WTC11 (cell line): Measurements from ENCODE around the gene KRT14. TPM values are rescaled to one million over a fixed set of nuclear protein-coding genes. Genes with fewer than 3 reads are reported as not detected.

ENCODE experiments used
- ATAC-seq: fragments of 200-7000 bp; cut with Tn5 transposase; 2 replicates; pipeline ENCODE4 v1.10.0; 2021; ENCODE audit warnings: mild to moderate bottlenecking, moderate library complexity
- CTCF ChIA-PET: fragments of 300-600 bp; sonication (Branson Sonifier 250); formaldehyde crosslinking; loops from one replicate; lab custom pipeline; 2021; ENCODE audit warnings: antibody characterized with exemption; lab: Charles Lee
- POLR2A ChIA-PET: fragments of 350-600 bp; sonication (Branson Sonifier 250); formaldehyde crosslinking; loops from one replicate; lab custom pipeline; 2021; ENCODE audit warnings: antibody characterized with exemption; lab: Charles Lee
- DNase-seq: peaks from one replicate; pipeline ENCODE4 v3.0.0; 2021; ENCODE audit warnings: low spot score
- H3K27ac Mint-ChIP-seq: 2 replicates; pipeline ENCODE4 v1.8.0; 2021; ENCODE audit warnings: mixed read lengths
- H3K27me3 Mint-ChIP-seq: 2 replicates; pipeline ENCODE4 v1.8.0; 2021; ENCODE audit warnings: low read depth, mild to moderate bottlenecking, moderate library complexity, mixed read lengths
- H3K36me3 Mint-ChIP-seq: 2 replicates; pipeline ENCODE4 v1.8.0; 2021; ENCODE audit warnings: mixed read lengths
- H3K4me1 Mint-ChIP-seq: 2 replicates; pipeline ENCODE4 v1.8.0; 2022; ENCODE audit warnings: mixed read lengths
- H3K4me3 Mint-ChIP-seq: 2 replicates; pipeline ENCODE4 v1.8.0; 2021; ENCODE audit warnings: mild to moderate bottlenecking, moderate library complexity, mixed read lengths
- H3K9me3 Mint-ChIP-seq: 2 replicates; pipeline ENCODE4 v1.8.0; 2021; ENCODE audit warnings: mixed read lengths
- GABPB1 ChIP-seq: sonication (generic); formaldehyde crosslinking; IDR thresholded peaks from 2 replicates; pipeline ENCODE4 v1.8.1; 2023; ENCODE audit warnings: mild to moderate bottlenecking, missing genetic modification reagents
- MXD4 ChIP-seq: fragments of 250-450 bp; sonication (Bioruptor Pico); IDR thresholded peaks from 2 replicates; pipeline ENCODE4 v1.8.0; 2021; ENCODE audit warnings: mild to moderate bottlenecking, moderate library complexity, borderline replicate concordance
- MYBL2 ChIP-seq: sonication (generic); formaldehyde crosslinking; IDR thresholded peaks from 2 replicates; pipeline ENCODE4 v1.8.1; 2023; ENCODE audit warnings: mild to moderate bottlenecking, moderate library complexity, missing genetic modification reagents
- NFYB ChIP-seq: sonication (generic); formaldehyde crosslinking; conservative IDR thresholded peaks from 2 replicates; pipeline ENCODE4 v1.8.0; 2022; ENCODE audit warnings: low read depth, missing genetic modification reagents
- RELA ChIP-seq: sonication (generic); formaldehyde crosslinking; IDR thresholded peaks from 2 replicates; pipeline ENCODE4 v1.8.1; 2022; ENCODE audit warnings: missing genetic modification reagents, mild to moderate bottlenecking, borderline replicate concordance
- SMAD4 ChIP-seq: sonication (generic); formaldehyde crosslinking; IDR thresholded peaks from 2 replicates; pipeline ENCODE4 v1.8.0; 2022; ENCODE audit warnings: mild to moderate bottlenecking, missing genetic modification reagents
- SOX15 ChIP-seq: fragments of 250-450 bp; sonication (Bioruptor Pico); IDR thresholded peaks from 2 replicates; pipeline ENCODE4 v1.9.0; 2021; ENCODE audit warnings: mild to moderate bottlenecking
- SP1 ChIP-seq: sonication (generic); formaldehyde crosslinking; conservative IDR thresholded peaks from 2 replicates; pipeline ENCODE4 v1.8.1; 2022; ENCODE audit warnings: missing genetic modification reagents
- TCF7 ChIP-seq: sonication (generic); formaldehyde crosslinking; IDR thresholded peaks from 2 replicates; pipeline ENCODE4 v1.8.0; 2022; ENCODE audit warnings: mild to moderate bottlenecking, low read depth, missing genetic modification reagents, moderate library complexity
- TEAD4 ChIP-seq: sonication (generic); formaldehyde crosslinking; IDR thresholded peaks from 2 replicates; pipeline ENCODE4 v1.8.0; 2022; ENCODE audit warnings: mild to moderate bottlenecking, missing genetic modification reagents
- ZNF396 ChIP-seq: fragments of 250-450 bp; sonication (Bioruptor Pico); IDR thresholded peaks from 2 replicates; pipeline ENCODE4 v1.8.0; 2021; ENCODE audit warnings: mild to moderate bottlenecking, moderate library complexity, borderline replicate concordance
- ZNF423 ChIP-seq: fragments of 250-450 bp; sonication (Bioruptor Pico); IDR thresholded peaks from 2 replicates; pipeline ENCODE4 v2.1.2; 2022; ENCODE audit warnings: mild to moderate bottlenecking, moderate library complexity
- total RNA-seq: library from RNA; stranded (reverse); gene quantifications from 3 replicates; pipeline ENCODE4 v1.2.3, GENCODE V29; 2021
- TF ChIP-seq, protein P1 (sequence below): sonication (generic); formaldehyde crosslinking; IDR thresholded peaks from 2 replicates; pipeline ENCODE4 v1.8.1; 2023; ENCODE audit warnings: mild to moderate bottlenecking, missing genetic modification reagents
- TF ChIP-seq, protein P2 (sequence below): sonication (generic); formaldehyde crosslinking; IDR thresholded peaks from 2 replicates; pipeline ENCODE4 v1.8.1; 2022; ENCODE audit warnings: missing genetic modification reagents, borderline replicate concordance
- TF ChIP-seq, protein P3 (sequence below): sonication (generic); formaldehyde crosslinking; IDR thresholded peaks from 2 replicates; pipeline ENCODE4 v1.8.1; 2022; ENCODE audit warnings: mild to moderate bottlenecking, moderate library complexity, missing genetic modification reagents
- TF ChIP-seq, protein P4 (sequence below): fragments of 250-450 bp; sonication (Bioruptor Pico); IDR thresholded peaks from 2 replicates; pipeline ENCODE4 v1.9.0; 2021; ENCODE audit warnings: mild to moderate bottlenecking
- TF ChIP-seq, protein P5 (sequence below): sonication (generic); formaldehyde crosslinking; IDR thresholded peaks from 2 replicates; pipeline ENCODE4 v1.8.1; 2022; ENCODE audit warnings: low read depth, mild to moderate bottlenecking, moderate library complexity, missing genetic modification reagents, borderline replicate concordance
- TF ChIP-seq, protein P6 (sequence below): sonication (generic); formaldehyde crosslinking; conservative IDR thresholded peaks from 2 replicates; pipeline ENCODE4 v1.8.1; 2023; ENCODE audit warnings: mild to moderate bottlenecking, low read depth, missing genetic modification reagents, moderate library complexity

The KRT14 gene
- total RNA-seq, 1 experiment from 2014 or later = not detected

DNA sequence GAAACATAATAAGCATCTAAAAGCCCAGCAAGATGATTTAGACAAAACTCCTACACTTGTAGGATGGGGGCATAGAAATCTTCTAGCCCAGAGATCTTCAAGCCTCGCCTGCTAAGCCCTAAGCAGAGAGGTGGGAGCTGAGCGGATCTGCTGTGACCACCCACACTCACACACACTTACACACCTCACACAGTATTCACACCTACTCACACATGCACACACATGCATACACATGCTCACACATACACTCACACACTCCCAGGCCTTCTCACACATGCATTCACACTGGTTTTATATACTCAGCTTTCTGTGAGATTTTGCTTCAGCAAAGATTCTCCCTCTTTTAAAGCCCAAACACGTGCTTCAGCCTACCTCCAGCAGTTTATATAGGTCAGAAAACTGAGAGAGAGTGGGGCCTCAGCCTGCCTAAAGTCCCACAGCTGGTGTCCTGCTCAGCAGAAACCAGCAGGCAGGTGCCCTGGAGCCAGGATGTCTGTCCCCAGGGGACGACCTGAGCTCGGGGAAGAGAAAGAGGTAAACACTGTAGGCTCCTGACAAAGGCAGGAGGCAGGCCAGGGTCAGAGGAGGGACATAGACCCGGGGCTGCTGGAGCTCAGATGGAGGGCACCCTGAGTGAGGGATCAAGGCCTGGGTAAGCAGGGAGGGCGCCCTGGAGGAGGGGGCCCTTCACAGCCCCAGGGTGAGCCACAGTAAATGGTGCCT is 46.6 kb downstream of the KRT14 start:
- Mint-ChIP-seq H3K4me1 (peaks cover 53% of the 10 kb centered on the region), H3K27ac (peak overlapping the region; percentile 35), H3K36me3 (no peaks in the 10 kb centered on the region), H3K27me3 (no peaks in the 10 kb centered on the region), H3K9me3 (no peaks in the 10 kb centered on the region), H3K4me3 (no peak overlapping the region)
- ATAC-seq (peak; percentile 19; the same call in 1 of the 2 replicates), DNase-seq (no peak)
- CTCF ChIA-PET = interaction anchor here (0.9 to 2.2 kb wide), 7 partner anchors 9 to 156 kb away, joined by 3 to 36 read pairs (median 8); no protein-coding TSS in a partner anchor
- POLR2A ChIA-PET = interaction anchor here (1.2 kb wide), 1 partner anchor 12 kb away, joined by 8 read pairs; the partner anchor contains the start of gene KRT19
- TF ChIP-seq ZNF423 = no peak

DNA sequence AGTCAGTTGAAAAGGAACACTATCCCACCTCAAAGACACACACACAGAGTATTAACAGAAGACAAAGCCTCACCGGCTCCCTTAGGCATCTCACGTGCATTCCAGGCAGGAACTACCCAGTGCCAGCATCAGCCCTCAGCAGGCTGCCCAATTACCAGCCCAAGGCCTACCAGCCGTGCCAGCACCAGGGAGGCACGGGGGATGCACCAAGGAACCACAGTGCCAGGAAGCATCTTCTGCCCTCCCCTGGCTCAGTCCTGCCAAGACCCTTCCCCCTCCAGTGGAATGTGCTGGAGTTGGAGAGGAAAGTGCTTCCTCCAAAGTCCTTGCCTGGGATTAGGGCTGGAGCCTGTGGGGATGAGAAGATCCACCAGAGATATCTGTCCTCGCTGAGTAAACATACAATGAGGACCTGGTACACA is 47.6 kb downstream of the KRT14 start:
- POLR2A ChIA-PET = interaction anchor here (0.5 to 1.1 kb wide), 5 partner anchors 9 to 912 kb away, joined by 3 to 7 read pairs (median 4); partner anchors contain the start of gene KRT19
- Mint-ChIP-seq H3K9me3 (no peaks in the 10 kb centered on the region), H3K4me1 (peaks cover 48% of the 10 kb centered on the region), H3K4me3 (no peak overlapping the region; the same call in 1 of the 2 replicates), H3K27me3 (no peaks in the 10 kb centered on the region), H3K27ac (no peak overlapping the region), H3K36me3 (no peaks in the 10 kb centered on the region)
- CTCF ChIA-PET = interaction anchor here (0.5 to 7.4 kb wide), 6 partner anchors 10 to 124 kb away, joined by 3 to 122 read pairs (median 4); partner anchors contain the start of gene KRT19
- peak; percentile 43 for ATAC-seq
- no peak for DNase-seq
- TF ChIP-seq, protein P1, sequence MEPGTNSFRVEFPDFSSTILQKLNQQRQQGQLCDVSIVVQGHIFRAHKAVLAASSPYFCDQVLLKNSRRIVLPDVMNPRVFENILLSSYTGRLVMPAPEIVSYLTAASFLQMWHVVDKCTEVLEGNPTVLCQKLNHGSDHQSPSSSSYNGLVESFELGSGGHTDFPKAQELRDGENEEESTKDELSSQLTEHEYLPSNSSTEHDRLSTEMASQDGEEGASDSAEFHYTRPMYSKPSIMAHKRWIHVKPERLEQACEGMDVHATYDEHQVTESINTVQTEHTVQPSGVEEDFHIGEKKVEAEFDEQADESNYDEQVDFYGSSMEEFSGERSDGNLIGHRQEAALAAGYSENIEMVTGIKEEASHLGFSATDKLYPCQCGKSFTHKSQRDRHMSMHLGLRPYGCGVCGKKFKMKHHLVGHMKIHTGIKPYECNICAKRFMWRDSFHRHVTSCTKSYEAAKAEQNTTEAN (CRISPR knock-in tag) = no peak

DNA sequence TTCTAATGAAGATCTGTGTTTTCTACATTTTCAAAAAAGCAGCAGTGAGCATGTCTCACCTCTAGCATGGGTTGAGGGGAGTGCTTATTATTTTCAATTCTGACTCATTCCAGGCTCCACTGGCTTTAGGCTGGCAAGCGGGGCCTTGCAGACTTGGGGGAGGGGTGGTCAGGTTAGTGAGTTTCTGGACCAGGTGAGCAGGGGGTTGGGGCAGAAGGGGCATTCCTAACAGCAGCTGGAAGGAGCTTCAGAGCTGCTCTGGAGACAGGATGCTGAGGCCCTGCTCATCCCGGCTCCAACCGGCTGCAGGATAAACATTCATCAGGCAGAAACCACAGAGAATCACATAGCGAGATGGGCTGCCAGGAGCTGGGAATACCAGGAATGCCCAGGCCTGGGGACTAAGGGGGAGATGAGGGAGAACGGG is 48.1 kb downstream of the KRT14 start:
- H3K27ac Mint-ChIP-seq = no peak overlapping the region
- H3K4me3 Mint-ChIP-seq = no peak overlapping the region; the same call in 1 of the 2 replicates
- no peaks in the 10 kb centered on the region for H3K27me3 Mint-ChIP-seq
- DNase-seq (no peak), ATAC-seq (peak; percentile 38)
- peaks cover 48% of the 10 kb centered on the region for H3K4me1 Mint-ChIP-seq
- no peaks in the 10 kb centered on the region for H3K36me3 Mint-ChIP-seq
- ChIA-PET CTCF (interaction anchor here (0.5 to 7.4 kb wide), 6 partner anchors 10 to 124 kb away, joined by 3 to 122 read pairs (median 4); partner anchors contain the start of gene KRT19), POLR2A (interaction anchor here (0.5 to 1.1 kb wide), 5 partner anchors 10 to 912 kb away, joined by 3 to 7 read pairs (median 4); partner anchors contain the start of gene KRT19)
- H3K9me3 Mint-ChIP-seq = no peaks in the 10 kb centered on the region
- TF ChIP-seq GABPB1 (no peak), SMAD4 (no peak), MXD4 (CRISPR knock-in tag) (no peak), SP1 (no peak), RELA (no peak), SOX15 (CRISPR knock-in tag) (no peak), TCF7 (CRISPR knock-in tag) (no peak), MYBL2 (CRISPR knock-in tag) (no peak), NFYB (CRISPR knock-in tag) (no peak), TEAD4 (CRISPR knock-in tag) (no peak), ZNF396 (CRISPR knock-in tag) (no peak)
- TF ChIP-seq, protein P2, sequence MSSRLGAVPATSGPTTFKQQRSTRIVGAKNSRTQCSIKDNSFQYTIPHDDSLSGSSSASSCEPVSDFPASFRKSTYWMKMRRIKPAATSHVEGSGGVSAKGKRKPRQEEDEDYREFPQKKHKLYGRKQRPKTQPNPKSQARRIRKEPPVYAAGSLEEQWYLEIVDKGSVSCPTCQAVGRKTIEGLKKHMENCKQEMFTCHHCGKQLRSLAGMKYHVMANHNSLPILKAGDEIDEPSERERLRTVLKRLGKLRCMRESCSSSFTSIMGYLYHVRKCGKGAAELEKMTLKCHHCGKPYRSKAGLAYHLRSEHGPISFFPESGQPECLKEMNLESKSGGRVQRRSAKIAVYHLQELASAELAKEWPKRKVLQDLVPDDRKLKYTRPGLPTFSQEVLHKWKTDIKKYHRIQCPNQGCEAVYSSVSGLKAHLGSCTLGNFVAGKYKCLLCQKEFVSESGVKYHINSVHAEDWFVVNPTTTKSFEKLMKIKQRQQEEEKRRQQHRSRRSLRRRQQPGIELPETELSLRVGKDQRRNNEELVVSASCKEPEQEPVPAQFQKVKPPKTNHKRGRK (CRISPR knock-in tag) = no peak
- TF ChIP-seq, protein P3, sequence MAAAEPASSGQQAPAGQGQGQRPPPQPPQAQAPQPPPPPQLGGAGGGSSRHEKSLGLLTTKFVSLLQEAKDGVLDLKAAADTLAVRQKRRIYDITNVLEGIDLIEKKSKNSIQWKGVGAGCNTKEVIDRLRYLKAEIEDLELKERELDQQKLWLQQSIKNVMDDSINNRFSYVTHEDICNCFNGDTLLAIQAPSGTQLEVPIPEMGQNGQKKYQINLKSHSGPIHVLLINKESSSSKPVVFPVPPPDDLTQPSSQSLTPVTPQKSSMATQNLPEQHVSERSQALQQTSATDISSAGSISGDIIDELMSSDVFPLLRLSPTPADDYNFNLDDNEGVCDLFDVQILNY (CRISPR knock-in tag) = no peak
- TF ChIP-seq, protein P4, sequence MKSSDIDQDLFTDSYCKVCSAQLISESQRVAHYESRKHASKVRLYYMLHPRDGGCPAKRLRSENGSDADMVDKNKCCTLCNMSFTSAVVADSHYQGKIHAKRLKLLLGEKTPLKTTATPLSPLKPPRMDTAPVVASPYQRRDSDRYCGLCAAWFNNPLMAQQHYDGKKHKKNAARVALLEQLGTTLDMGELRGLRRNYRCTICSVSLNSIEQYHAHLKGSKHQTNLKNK (CRISPR knock-in tag) = no peak
- TF ChIP-seq, protein P5, sequence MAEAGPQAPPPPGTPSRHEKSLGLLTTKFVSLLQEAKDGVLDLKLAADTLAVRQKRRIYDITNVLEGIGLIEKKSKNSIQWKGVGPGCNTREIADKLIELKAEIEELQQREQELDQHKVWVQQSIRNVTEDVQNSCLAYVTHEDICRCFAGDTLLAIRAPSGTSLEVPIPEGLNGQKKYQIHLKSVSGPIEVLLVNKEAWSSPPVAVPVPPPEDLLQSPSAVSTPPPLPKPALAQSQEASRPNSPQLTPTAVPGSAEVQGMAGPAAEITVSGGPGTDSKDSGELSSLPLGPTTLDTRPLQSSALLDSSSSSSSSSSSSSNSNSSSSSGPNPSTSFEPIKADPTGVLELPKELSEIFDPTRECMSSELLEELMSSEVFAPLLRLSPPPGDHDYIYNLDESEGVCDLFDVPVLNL (CRISPR knock-in tag) = no peak
- TF ChIP-seq, protein P6, sequence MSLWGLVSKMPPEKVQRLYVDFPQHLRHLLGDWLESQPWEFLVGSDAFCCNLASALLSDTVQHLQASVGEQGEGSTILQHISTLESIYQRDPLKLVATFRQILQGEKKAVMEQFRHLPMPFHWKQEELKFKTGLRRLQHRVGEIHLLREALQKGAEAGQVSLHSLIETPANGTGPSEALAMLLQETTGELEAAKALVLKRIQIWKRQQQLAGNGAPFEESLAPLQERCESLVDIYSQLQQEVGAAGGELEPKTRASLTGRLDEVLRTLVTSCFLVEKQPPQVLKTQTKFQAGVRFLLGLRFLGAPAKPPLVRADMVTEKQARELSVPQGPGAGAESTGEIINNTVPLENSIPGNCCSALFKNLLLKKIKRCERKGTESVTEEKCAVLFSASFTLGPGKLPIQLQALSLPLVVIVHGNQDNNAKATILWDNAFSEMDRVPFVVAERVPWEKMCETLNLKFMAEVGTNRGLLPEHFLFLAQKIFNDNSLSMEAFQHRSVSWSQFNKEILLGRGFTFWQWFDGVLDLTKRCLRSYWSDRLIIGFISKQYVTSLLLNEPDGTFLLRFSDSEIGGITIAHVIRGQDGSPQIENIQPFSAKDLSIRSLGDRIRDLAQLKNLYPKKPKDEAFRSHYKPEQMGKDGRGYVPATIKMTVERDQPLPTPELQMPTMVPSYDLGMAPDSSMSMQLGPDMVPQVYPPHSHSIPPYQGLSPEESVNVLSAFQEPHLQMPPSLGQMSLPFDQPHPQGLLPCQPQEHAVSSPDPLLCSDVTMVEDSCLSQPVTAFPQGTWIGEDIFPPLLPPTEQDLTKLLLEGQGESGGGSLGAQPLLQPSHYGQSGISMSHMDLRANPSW (CRISPR knock-in tag) = no peak
